HG02571 (cell line): ENCODE data around the gene CLEC18C.
"Not testable (repeated sequence)": the region's sequence is repeated elsewhere in the genome, so short reads cannot be mapped to it uniquely, and the experiment has no call there.

Source experiments
- ATAC-seq: cut with Tn5 transposase; IDR thresholded peaks from one replicate; pipeline ENCODE4 v1.9.1; 2021; ENCODE audit warnings: mild to moderate bottlenecking, moderate library complexity; ENCODE audit not compliant: unreplicated experiment

The CLEC18C gene

DNA sequence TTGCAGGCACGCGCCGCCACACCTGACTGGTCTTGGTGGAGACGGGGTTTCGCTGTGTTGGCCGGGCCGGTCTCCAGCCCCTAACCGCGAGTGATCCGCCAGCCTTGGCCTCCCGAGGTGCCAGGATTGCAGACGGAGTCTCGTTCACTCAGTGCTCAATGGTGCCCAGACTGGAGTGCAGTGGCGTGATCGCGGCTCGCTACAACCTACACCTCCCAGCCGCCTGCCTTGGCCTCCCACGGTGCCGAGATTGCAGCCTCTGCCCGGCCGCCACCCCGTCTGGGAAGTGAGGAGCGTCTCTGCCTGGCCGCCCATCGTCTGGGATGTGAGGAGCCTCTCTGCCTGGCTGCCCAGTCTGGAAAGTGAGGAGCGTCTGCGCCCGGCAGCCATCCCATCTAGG lies 30.4 kb downstream of the CLEC18C start:
- ATAC-seq, result not testable (repeated sequence)

DNA sequence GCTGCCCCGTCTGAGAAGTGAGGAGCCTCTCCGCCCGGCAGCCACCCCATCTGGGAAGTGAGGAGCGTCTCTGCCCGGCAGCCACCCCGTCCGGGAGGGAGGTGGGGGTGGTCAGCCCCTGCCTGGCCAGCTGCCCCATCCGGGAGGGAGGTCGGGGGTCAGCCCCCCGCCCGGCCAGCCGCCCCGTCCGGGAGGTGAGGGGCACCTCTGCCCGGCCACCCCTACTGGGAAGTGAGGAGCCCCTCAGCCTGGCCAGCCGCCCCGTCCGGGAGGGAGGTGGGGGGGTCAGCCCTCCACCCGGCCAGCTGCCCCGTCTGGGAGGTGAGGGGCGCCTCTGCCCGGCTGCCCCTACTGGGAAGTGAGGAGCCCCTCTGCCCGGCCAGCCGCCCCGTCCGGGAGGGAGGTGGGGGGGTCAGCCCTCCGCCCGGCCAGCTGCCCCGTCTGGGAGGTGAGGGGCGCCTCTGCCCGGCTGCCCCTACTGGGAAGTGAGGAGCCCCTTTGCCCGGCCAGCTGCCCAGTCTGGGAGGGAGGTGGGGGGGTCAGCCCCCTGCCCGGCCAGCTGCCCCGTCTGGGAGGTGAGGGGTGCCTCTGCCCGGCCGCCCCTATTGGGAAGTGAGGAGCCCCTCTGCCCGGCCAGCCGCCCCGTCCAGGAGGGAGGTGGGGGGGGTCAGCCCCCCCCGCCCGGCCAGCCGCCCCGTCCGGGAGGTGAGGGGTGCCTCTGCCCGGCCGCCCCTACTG lies 31.2 kb downstream of the CLEC18C start:
- not testable (repeated sequence) for ATAC-seq

DNA sequence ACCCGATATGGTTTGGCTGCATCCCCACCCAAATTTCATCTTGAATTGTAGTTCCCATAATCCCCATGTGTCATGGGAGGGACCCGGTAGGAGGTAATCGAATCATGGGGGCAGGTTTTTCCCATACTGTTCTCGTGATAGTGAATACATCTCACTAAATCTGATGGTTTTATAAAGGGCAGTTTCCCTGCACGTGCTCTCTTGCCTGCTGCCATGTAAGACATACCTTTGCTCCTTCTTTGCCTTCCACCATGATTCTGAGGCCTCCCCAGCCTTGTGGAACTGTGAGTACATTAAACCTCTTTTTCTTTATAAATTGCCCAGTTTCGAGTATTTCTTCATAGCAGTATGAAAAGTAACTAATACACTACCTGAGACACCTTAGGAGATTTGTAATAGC lies 32.8 kb downstream of the CLEC18C start:
- not testable (repeated sequence) for ATAC-seq

DNA sequence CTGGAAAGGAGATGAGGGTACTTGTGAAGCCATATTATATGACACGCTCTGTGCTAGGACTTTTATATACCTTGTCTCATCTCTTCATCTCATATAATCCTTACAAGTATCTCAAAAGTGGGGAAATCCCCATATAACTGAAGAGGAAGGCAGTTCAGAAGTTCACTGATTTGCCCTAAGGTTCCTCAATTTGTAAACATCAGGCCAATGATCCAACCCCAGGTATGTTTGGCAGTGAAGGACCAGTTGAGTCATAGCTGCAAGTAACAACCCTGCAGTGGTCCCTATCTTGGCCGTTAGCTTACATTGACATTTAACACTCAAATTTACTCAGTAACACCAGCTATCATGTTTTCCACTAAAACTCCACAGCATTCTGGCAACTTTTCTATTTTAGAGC lies 45.0 kb downstream of the CLEC18C start:
- not testable (repeated sequence) for ATAC-seq

DNA sequence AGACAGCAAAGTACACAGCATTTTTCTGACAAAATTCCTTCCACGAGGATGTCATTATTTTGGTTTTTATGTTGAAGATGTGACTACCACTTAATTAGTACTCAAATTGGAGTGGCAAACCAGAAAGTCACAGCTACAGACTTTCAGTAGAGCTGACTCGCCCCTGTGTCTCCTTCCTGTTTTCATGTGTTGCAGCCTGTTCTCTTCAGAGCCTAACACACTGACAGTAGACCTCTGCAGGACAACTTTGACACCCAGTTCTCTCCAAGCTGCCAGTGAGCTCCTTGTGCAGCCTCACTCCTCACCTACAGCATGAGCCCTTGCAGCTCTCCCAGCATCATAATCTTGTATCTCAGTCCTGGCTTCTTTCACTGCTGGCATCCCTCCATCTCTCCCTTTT lies 49.0 kb downstream of the CLEC18C start:
- not testable (repeated sequence) for ATAC-seq

DNA sequence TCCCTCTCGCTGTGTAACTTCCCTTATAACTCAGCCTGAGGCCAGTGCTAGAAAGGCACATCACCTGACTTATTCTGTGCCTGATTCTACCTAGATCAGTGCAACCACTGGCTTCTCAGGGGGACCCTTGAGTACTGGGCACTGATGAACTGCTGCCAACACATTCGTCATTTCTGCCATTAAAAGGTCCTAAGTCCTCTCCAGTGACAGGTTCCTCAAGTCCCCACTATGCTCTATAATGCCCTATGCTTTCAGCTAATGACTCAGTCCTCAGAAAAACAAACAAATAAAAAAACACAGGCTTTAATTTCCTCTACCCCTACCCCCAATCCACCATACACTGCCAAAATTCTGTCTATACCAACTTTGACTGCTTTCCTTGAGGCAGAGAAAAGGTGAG lies 49.6 kb downstream of the CLEC18C start:
- not testable (repeated sequence) for ATAC-seq

DNA sequence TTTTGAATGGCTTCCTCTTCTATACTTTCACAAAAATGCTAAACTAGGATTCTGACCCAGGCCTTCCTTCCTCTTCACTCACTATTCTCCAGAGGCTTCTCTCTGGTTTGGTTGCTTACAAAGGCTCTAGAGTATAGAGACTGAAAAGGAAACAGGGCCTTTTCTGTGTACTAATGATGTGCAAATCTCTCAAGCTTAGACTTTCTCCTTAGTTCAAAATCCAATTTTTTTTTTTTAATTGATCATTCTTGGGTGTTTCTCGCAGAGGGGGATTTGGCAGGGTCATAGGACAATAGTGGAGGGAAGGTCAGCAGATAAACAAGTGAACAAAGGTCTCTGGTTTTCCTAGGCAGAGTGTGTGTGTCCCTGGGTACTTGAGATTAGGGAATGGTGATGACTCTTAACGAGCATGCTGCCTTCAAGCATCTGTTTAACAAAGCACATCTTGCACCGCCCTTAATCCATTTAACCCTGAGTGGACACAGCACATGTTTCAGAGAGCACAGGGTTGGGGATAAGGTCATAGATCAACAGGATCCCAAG lies 50.5 kb downstream of the CLEC18C start:
- not testable (repeated sequence) for ATAC-seq

DNA sequence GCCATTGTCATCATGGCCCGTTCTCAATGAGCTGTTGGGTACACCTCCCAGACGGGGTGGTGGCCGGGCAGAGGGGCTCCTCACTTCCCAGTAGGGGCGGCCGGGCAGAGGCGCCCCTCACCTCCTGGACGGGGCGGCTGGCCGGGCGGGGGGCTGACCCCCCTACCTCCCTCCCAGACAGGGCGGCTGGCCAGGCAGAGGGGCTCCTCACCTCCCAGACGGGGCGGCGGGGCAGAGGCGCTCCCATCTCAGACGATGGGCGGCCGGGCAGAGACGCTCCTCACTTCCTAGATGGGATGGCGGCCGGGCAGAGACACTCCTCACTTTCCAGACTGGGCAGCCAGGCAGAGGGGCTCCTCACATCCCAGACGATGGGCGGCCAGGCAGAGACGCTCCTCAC lies 51.1 kb downstream of the CLEC18C start:
- not testable (repeated sequence) for ATAC-seq

DNA sequence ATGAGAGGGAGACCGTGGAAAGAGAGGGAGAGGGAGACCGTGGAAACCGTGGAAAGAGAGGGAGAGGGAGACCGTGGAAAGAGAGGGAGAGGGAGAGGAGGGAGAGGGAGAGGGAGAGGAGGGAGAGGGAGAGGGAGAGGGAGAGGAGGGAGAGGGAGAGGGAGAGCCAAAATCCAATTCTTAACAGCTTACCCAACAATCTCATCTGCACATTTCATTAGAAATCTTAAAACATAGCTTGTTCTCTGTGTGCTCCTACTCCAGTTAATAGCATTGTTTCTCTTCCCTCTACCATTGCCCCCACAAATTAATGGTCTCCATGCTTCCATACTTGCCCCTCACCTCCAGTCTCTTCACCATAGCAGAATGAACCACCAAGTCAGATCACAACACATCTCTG lies 51.8 kb downstream of the CLEC18C start:
- ATAC-seq, result not testable (repeated sequence)

DNA sequence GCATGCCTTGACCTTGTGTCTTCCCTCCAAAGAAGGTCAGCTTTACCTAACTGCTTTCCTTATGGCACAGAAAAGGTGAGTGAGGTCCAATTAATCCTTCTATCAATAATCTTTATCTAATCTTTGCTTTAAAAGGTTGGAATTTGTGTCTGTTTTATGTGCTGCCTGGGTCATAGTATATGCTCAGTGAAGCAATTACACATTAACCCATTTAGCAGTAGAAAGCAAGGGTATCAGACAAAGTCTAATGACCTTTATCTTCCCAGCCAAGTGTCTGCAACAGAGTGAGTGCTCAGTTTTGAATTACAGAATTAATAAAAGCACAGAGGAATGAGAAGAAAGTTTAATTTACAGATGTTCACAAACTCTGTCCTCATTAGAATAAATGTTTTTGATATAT lies 52.4 kb downstream of the CLEC18C start:
- not testable (repeated sequence) for ATAC-seq

DNA sequence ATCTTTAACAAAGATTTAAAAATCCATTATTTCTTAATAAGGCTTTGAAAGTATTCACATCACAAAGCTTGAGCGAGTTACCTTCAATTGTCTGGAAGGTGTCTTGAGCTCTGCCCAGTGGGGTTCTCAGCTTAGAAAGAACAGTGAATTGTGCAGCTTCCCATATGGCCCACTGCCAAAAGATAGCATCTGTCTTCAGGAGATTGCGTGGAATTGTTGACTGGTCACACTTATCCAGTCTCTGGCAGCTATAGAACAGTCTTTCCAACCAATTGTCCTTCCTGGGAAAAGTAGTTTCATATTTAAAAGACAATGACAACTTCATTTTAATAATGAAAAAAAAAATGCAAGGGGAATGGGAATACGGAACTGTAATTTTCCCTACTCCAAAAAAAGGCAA lies 58.2 kb downstream of the CLEC18C start:
- ATAC-seq, result not testable (repeated sequence)
